H9 (cell line): ENCODE results near the gene ERO1B. TPM values are rescaled to one million over a fixed set of nuclear protein-coding genes. Genes with fewer than 3 reads are reported as not detected.

Experiments
- DNase-seq: peaks from one replicate; pipeline ENCODE4 v3.0.0-alpha.2; 2017
- H2AFZ ChIP-seq: one replicate; pipeline ENCODE4 v1.6.1; 2013; ENCODE audit warnings: mild to moderate bottlenecking, low read length, control low read depth, moderate library complexity
- H2AK5ac ChIP-seq: 2 replicates; pipeline ENCODE4 v1.6.1; 2013; ENCODE audit warnings: low read length, control low read depth, mixed read lengths; ENCODE audit not compliant: insufficient read length
- H2BK120ac ChIP-seq: one replicate; pipeline ENCODE4 v1.6.1; 2013; ENCODE audit warnings: low read depth, mild to moderate bottlenecking, low read length, control low read depth, inconsistent platforms; ENCODE audit not compliant: poor library complexity, severe bottlenecking
- H2BK12ac ChIP-seq: 2 replicates; pipeline ENCODE4 v1.6.1; 2013; ENCODE audit warnings: low read length, control low read depth, mixed read lengths, low read depth; ENCODE audit not compliant: insufficient read length
- H2BK15ac ChIP-seq: 2 replicates; pipeline ENCODE4 v1.6.1; 2013; ENCODE audit warnings: low read depth, low read length, control low read depth
- H2BK20ac ChIP-seq: one replicate; pipeline ENCODE4 v1.6.1; 2013; ENCODE audit warnings: low read depth, mild to moderate bottlenecking, low read length, control low read depth, inconsistent platforms; ENCODE audit not compliant: poor library complexity, severe bottlenecking
- H2BK5ac ChIP-seq: 2 replicates; pipeline ENCODE4 v1.6.1; 2013; ENCODE audit warnings: low read length, control low read depth, mixed read lengths; ENCODE audit not compliant: insufficient read length
- H3K14ac ChIP-seq: 2 replicates; pipeline ENCODE4 v1.6.1; 2013; ENCODE audit warnings: low read length, control low read depth; ENCODE audit not compliant: insufficient read depth
- H3K18ac ChIP-seq: 2 replicates; pipeline ENCODE4 v1.6.1; 2013; ENCODE audit warnings: low read depth, mild to moderate bottlenecking, mixed read lengths, low read length, control low read depth; ENCODE audit not compliant: insufficient read length
- H3K23ac ChIP-seq: 2 replicates; pipeline ENCODE4 v1.6.1; 2013; ENCODE audit warnings: low read length, control low read depth, mixed read lengths, low read depth; ENCODE audit not compliant: insufficient read length
- H3K23me2 ChIP-seq: 2 replicates; pipeline ENCODE4 v1.6.1; 2013; ENCODE audit warnings: low read depth, mild to moderate bottlenecking, mixed read lengths, low read length, control low read depth; ENCODE audit not compliant: insufficient read length, poor library complexity, severe bottlenecking
- H3K27ac ChIP-seq: 2 replicates; pipeline ENCODE4 v1.5.1; 2013; ENCODE audit warnings: low read length, control low read depth, mixed read lengths, low read depth; ENCODE audit not compliant: insufficient read length
- H3K27me3 ChIP-seq: 2 replicates; pipeline ENCODE4 v1.6.1; 2013; ENCODE audit warnings: low read length, control low read depth, inconsistent platforms; ENCODE audit not compliant: insufficient read depth
- H3K4ac ChIP-seq: 2 replicates; pipeline ENCODE4 v1.6.1; 2013; ENCODE audit warnings: low read depth, mild to moderate bottlenecking, control low read depth, inconsistent platforms, low read length, moderate library complexity
- H3K4me1 ChIP-seq: 2 replicates; pipeline ENCODE4 v1.6.1; 2013; ENCODE audit warnings: low read length, control low read depth, inconsistent platforms; ENCODE audit not compliant: insufficient read depth
- H3K4me2 ChIP-seq: 2 replicates; pipeline ENCODE4 v1.6.1; 2013; ENCODE audit warnings: low read length, control low read depth, mixed read lengths; ENCODE audit not compliant: insufficient read length, insufficient read depth
- H3K56ac ChIP-seq: 2 replicates; pipeline ENCODE4 v1.6.1; 2013; ENCODE audit warnings: low read depth, mild to moderate bottlenecking, mixed read lengths, low read length, control low read depth; ENCODE audit not compliant: insufficient read length
- H3K79me1 ChIP-seq: 2 replicates; pipeline ENCODE4 v1.6.1; 2013; ENCODE audit warnings: low read depth, mild to moderate bottlenecking, moderate library complexity, low read length, control low read depth, inconsistent platforms; ENCODE audit not compliant: insufficient read depth, poor library complexity, severe bottlenecking
- H3K79me2 ChIP-seq: 2 replicates; pipeline ENCODE4 v1.6.1; 2013; ENCODE audit warnings: low read length, control low read depth, inconsistent platforms; ENCODE audit not compliant: insufficient read depth
- H3K9ac ChIP-seq: 2 replicates; pipeline ENCODE4 v1.6.1; 2013; ENCODE audit warnings: low read length, control low read depth, mixed read lengths; ENCODE audit not compliant: insufficient read length; ENCODE audit errors: extremely low read depth
- H3K9me3 ChIP-seq: one replicate; pipeline ENCODE4 v1.6.1; 2013; ENCODE audit warnings: low read depth, low read length, inconsistent platforms; ENCODE audit not compliant: control insufficient read depth
- H3T11ph ChIP-seq: one replicate; pipeline ENCODE4 v1.6.1; 2013; ENCODE audit warnings: mild to moderate bottlenecking, low read length, control low read depth, inconsistent platforms
- H4K20me1 ChIP-seq: one replicate; pipeline ENCODE4 v1.6.1; 2013; ENCODE audit not compliant: control insufficient read depth, insufficient read length, insufficient read depth
- H4K5ac ChIP-seq: 2 replicates; pipeline ENCODE4 v1.6.1; 2013; ENCODE audit warnings: low read depth, mild to moderate bottlenecking, mixed read lengths, low read length, control low read depth; ENCODE audit not compliant: insufficient read length
- H4K8ac ChIP-seq: replicated peaks from 2 replicates; pipeline ENCODE4 v1.6.1; 2013; ENCODE audit warnings: low read length, control low read depth, mixed read lengths, low read depth; ENCODE audit not compliant: insufficient read length
- H4K91ac ChIP-seq: 2 replicates; pipeline ENCODE4 v1.6.1; 2013; ENCODE audit warnings: low read depth, mild to moderate bottlenecking, moderate library complexity, mixed read lengths, low read length, control low read depth; ENCODE audit not compliant: insufficient read length
- H3K27ac Mint-ChIP-seq, 3 experiments: 2 replicates in 2 of 3; 3 replicates in 1 of 3; pipeline ENCODE4 v1.8.0; 2020 to 2021; ENCODE audit warnings: mixed read lengths in 3 of 3, mild to moderate bottlenecking in 1 of 3, moderate library complexity in 1 of 3
- H3K27me3 Mint-ChIP-seq: 2 replicates; pipeline ENCODE4 v1.8.0; 2021; ENCODE audit warnings: low read depth, mild to moderate bottlenecking, moderate library complexity, mixed read lengths
- H3K36me3 Mint-ChIP-seq, 3 experiments: 2 replicates in 2 of 3; 3 replicates in 1 of 3; pipeline ENCODE4 v1.8.0; 2020 to 2021; ENCODE audit warnings: low read depth in 3 of 3, mixed read lengths in 3 of 3; ENCODE audit not compliant: insufficient read depth in 1 of 3
- H3K4me1 Mint-ChIP-seq, 2 experiments: 2 replicates each; pipeline ENCODE4 v1.8.0; 2020; ENCODE audit warnings: mixed read lengths in 2 of 2
- H3K4me3 Mint-ChIP-seq, 2 experiments: 2 replicates in 1 of 2; 3 replicates in 1 of 2; pipeline ENCODE4 v1.8.0; 2020 to 2021; ENCODE audit warnings: mild to moderate bottlenecking in 2 of 2, mixed read lengths in 2 of 2, moderate library complexity in 1 of 2
- H3K9me3 Mint-ChIP-seq, 2 experiments: 2 replicates in 1 of 2; 3 replicates in 1 of 2; pipeline ENCODE4 v1.8.0; 2020; ENCODE audit warnings: mild to moderate bottlenecking in 2 of 2, mixed read lengths in 2 of 2, moderate library complexity in 1 of 2
- WGBS: extraction: QIAGEN DNeasy Blood & Tissue Kit; methylation state at CpG from one replicate; pipeline ENCODE4 v1.1.7; 2013; ENCODE audit warnings: missing lambda C conversion rate, low lambda C conversion rate, mixed read lengths; ENCODE audit not compliant: insufficient read length; ENCODE audit errors: extremely low coverage; 5-methylcytosine and 5-hydroxymethylcytosine counted together
- total RNA-seq: library from RNA; stranded (reverse); gene quantifications from 2 replicates; pipeline ENCODE4 v1.2.1, GENCODE V29; 2021
- TF ChIP-seq, protein P1 (sequence below): fragments of 200-600 bp; sonication (generic); conservative IDR thresholded peaks from 3 replicates; pipeline ENCODE4 v1.8.0; 2021; ENCODE audit warnings: antibody characterized with exemption, mild to moderate bottlenecking

The ERO1B gene
- total RNA-seq, 1 experiment from 2014 or later, result 1.5 TPM

- Mint-ChIP-seq H3K27me3 (no peaks in the 10 kb centered on the region), H3K9me3 (no peaks in the 10 kb centered on the region)
- WGBS, result no CpG with 5 or more reads among the region's 4 CpGs
Observed at GRCh38 chr1:236304682-236305081, 22.9 kb upstream of the ERO1B start.

More at GRCh38 chr1:236304682-236305081, 22.9 kb upstream of the ERO1B start:
- DNase-seq, result no peak
- Mint-ChIP-seq H3K36me3 (no peaks in the 10 kb centered on the region; a peak in 1 of 7 replicates), H3K4me1 (peaks cover 5 to 9% of the 10 kb centered on the region in 2 experiments; a peak in 3 of 4 replicates), H3K4me3 (no peak overlapping the region), H3K27ac (no peak overlapping the region)
- Histone ChIP-seq H2BK15ac (no peak overlapping the region), H2AK5ac (no peak overlapping the region), H2BK12ac (no peak overlapping the region), H3K27me3 (no peaks in the 10 kb centered on the region), H4K20me1 (no peaks in the 10 kb centered on the region), H3T11ph (no peak overlapping the region), H3K9ac (no peak overlapping the region), H3K56ac (no peak overlapping the region), H2BK5ac (no peak overlapping the region), H3K79me1 (no peaks in the 10 kb centered on the region), H3K23me2 (no peaks in the 10 kb centered on the region), H3K4me2 (no peak overlapping the region), H4K8ac (no peak overlapping the region), H4K91ac (no peak overlapping the region), H2BK120ac (no peak overlapping the region), H3K79me2 (no peaks in the 10 kb centered on the region), H3K27ac (no peak overlapping the region), H2AFZ (no peak overlapping the region), H4K5ac (no peak overlapping the region), H3K18ac (no peak overlapping the region), H3K23ac (no peak overlapping the region), H2BK20ac (no peak overlapping the region), H3K4me1 (no peaks in the 10 kb centered on the region), H3K14ac (no peak overlapping the region), H3K4ac (no peak overlapping the region), H3K9me3 (no peaks in the 10 kb centered on the region)
- TF ChIP-seq, protein P1, sequence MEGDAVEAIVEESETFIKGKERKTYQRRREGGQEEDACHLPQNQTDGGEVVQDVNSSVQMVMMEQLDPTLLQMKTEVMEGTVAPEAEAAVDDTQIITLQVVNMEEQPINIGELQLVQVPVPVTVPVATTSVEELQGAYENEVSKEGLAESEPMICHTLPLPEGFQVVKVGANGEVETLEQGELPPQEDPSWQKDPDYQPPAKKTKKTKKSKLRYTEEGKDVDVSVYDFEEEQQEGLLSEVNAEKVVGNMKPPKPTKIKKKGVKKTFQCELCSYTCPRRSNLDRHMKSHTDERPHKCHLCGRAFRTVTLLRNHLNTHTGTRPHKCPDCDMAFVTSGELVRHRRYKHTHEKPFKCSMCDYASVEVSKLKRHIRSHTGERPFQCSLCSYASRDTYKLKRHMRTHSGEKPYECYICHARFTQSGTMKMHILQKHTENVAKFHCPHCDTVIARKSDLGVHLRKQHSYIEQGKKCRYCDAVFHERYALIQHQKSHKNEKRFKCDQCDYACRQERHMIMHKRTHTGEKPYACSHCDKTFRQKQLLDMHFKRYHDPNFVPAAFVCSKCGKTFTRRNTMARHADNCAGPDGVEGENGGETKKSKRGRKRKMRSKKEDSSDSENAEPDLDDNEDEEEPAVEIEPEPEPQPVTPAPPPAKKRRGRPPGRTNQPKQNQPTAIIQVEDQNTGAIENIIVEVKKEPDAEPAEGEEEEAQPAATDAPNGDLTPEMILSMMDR, result no peak
